ENCODE measurements around the gene UCN2. TPM values are rescaled to one million over a fixed set of nuclear protein-coding genes. Genes with fewer than 3 reads are reported as not detected.

UCN2 gene
- total RNA-seq, 2 experiments from 2014 or later: 0.16 TPM; not detected in 1

DNA sequence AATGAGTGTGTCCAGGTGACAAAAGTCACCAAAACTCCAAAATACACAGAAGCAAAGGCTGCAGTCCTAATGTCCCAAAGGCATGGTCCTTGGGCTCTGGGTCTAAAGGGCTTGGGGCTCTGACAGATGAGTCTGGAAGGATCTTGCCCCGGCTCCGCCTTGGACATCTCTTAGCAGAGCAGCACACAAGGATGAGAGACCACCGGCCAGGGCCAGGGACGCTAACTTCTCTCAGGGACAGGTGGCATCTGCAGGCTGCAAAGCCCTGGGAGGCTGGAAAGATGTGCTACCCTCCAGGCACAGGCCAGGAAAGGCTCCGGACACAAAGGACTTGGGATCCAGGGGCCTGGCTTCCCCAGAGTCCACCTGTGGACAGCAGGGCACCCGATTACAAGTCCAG is 45.5 kb downstream of the UCN2 start:
- no peak for DNase-seq (ENCODE audit: low spot score)
- TF ChIP-seq, protein P1, sequence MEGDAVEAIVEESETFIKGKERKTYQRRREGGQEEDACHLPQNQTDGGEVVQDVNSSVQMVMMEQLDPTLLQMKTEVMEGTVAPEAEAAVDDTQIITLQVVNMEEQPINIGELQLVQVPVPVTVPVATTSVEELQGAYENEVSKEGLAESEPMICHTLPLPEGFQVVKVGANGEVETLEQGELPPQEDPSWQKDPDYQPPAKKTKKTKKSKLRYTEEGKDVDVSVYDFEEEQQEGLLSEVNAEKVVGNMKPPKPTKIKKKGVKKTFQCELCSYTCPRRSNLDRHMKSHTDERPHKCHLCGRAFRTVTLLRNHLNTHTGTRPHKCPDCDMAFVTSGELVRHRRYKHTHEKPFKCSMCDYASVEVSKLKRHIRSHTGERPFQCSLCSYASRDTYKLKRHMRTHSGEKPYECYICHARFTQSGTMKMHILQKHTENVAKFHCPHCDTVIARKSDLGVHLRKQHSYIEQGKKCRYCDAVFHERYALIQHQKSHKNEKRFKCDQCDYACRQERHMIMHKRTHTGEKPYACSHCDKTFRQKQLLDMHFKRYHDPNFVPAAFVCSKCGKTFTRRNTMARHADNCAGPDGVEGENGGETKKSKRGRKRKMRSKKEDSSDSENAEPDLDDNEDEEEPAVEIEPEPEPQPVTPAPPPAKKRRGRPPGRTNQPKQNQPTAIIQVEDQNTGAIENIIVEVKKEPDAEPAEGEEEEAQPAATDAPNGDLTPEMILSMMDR (conservative IDR thresholded peaks at IDR 0.05; ENCODE audit: low read length): no peak
- no peak for TF ChIP-seq EZH2phosphoT487 (IDR thresholded peaks at IDR 0.05; ENCODE audit: borderline replicate concordance, low read depth, low read length)
- Histone ChIP-seq H4K20me1 (ENCODE audit: insufficient read depth, low read length) (no peaks in the 10 kb centered on the region), H3K4me1 (ENCODE audit: insufficient read depth, low read length, poor library complexity, severe bottlenecking) (peaks cover 27% of the 10 kb centered on the region), H2AFZ (ENCODE audit: low read length) (no peak overlapping the region), H3K36me3 (ENCODE audit: insufficient read depth, low read length) (no peaks in the 10 kb centered on the region), H3K79me2 (ENCODE audit: insufficient read depth, low read depth, low read length) (no peaks in the 10 kb centered on the region), H3K9me2 (ENCODE audit: insufficient read depth, low read length) (no peaks in the 10 kb centered on the region), H3K4me2 (ENCODE audit: low read length) (no peak overlapping the region), H3K9me3 (ENCODE audit: low read length) (no peaks in the 10 kb centered on the region), H3K27ac (ENCODE audit: low read depth, low read length, poor library complexity, severe bottlenecking) (no peak overlapping the region), H3K4me3 (ENCODE audit: low read depth, low read length, poor library complexity, severe bottlenecking) (no peak overlapping the region)
- ChIA-PET CTCF (ENCODE audit: unreplicated experiment) (no interaction called here), POLR2A (no interaction called here)
- intact Hi-C loops (cut with micrococcal nuclease; ENCODE audit: unreplicated experiment): no loop called here
- BruUV-seq (replicated peaks): no TSS peak

DNA sequence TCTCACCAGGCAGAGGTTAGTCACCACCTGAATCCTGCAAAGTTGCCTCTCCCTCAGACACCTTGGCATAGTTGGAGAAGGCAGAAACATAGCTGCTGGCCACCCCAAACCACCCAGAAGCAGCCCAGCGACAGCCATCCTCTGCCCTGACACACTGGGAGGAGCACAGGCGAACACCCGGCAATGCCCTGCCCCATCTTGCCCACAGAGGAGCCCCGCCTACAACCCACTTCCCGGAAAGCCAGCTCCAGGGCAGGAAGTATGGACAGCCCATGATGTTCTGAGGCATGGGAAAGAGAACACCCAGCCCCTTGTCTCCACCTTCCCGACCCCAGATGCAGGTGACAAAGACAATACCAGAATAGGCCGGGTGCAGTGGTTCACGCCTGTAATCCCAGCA is 47.0 kb downstream of the UCN2 start:
- Histone ChIP-seq H3K9me2 (ENCODE audit: insufficient read depth, low read length) (no peaks in the 10 kb centered on the region), H3K4me2 (ENCODE audit: low read length) (no peak overlapping the region), H3K79me2 (ENCODE audit: insufficient read depth, low read depth, low read length) (no peaks in the 10 kb centered on the region), H3K4me1 (ENCODE audit: insufficient read depth, low read length, poor library complexity, severe bottlenecking) (peaks cover 18% of the 10 kb centered on the region), H3K36me3 (ENCODE audit: insufficient read depth, low read length) (no peaks in the 10 kb centered on the region), H3K4me3 (ENCODE audit: low read depth, low read length, poor library complexity, severe bottlenecking) (no peak overlapping the region), H2AFZ (ENCODE audit: low read length) (no peak overlapping the region), H3K9me3 (ENCODE audit: low read length) (no peaks in the 10 kb centered on the region), H4K20me1 (ENCODE audit: insufficient read depth, low read length) (no peaks in the 10 kb centered on the region), H3K27ac (ENCODE audit: low read depth, low read length, poor library complexity, severe bottlenecking) (no peak overlapping the region)
- TF ChIP-seq, protein P1 (conservative IDR thresholded peaks at IDR 0.05; ENCODE audit: low read length): no peak
- ChIA-PET CTCF (ENCODE audit: unreplicated experiment) (no interaction called here), POLR2A (no interaction called here)
- DNase-seq (ENCODE audit: low spot score): no peak
- BruUV-seq (replicated peaks): no TSS peak
- intact Hi-C loops (cut with micrococcal nuclease; ENCODE audit: unreplicated experiment): no loop called here

DNA sequence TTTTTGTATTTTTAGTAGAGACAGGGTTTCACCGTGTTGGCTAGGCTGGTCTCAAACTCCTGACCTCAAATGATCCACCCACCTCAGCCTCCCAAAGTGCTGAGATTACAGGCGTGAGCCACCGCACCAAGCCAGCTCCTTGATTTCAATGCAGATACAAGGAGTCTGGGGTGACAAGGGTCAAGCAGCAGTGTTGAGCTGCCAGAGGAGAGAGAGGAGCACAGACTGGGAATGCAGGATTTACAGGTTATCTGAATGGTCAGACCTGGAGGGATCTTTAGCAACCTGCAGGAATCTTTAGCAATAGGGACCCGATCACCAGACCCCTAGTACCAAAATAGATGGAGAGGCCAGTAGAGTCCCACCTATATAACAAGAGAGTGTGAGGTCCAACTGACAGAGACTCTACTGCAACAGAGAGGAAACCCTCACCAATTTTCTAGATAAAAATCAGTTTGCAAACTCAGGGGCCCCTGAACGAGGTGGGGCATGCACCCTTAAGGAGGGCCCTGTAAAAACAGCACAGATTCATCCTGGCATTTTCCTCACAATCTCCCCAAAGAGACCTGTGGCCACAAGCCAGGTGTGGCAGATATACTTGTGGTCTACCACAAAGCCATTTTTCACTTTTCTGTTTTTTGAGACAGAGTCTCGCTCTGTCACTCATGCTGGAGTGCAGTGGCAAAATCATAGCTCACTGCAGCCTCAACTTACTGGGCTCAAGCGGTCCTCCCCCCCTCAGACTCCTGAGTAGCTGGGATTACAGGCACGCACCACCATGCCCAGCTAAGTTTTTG is 49.0 kb downstream of the UCN2 start:
- peaks cover 18% of the 10 kb centered on the region for H3K4me1 ChIP-seq (ENCODE audit: insufficient read depth, low read length, poor library complexity, severe bottlenecking)

More for the DNA sequence above, 49.0 kb downstream of the UCN2 start:
- Histone ChIP-seq H3K79me2 (ENCODE audit: insufficient read depth, low read depth, low read length) (no peaks in the 10 kb centered on the region), H4K20me1 (ENCODE audit: insufficient read depth, low read length) (no peaks in the 10 kb centered on the region), H2AFZ (ENCODE audit: low read length) (peak overlapping the region; percentile 7; the same call in 1 of the 2 replicates), H3K36me3 (ENCODE audit: insufficient read depth, low read length) (no peaks in the 10 kb centered on the region), H3K4me2 (ENCODE audit: low read length) (peak overlapping the region; percentile 41; the same call in 1 of the 2 replicates), H3K9me2 (ENCODE audit: insufficient read depth, low read length) (no peaks in the 10 kb centered on the region), H3K4me3 (ENCODE audit: low read depth, low read length, poor library complexity, severe bottlenecking) (no peak overlapping the region), H3K27ac (ENCODE audit: low read depth, low read length, poor library complexity, severe bottlenecking) (peak overlapping the region; percentile 21), H3K9me3 (ENCODE audit: low read length) (no peaks in the 10 kb centered on the region)
- CTCF ChIA-PET (ENCODE audit: unreplicated experiment): interaction anchor here (0.7 to 0.8 kb wide), 2 partner anchors 14 to 42 kb away, joined by 3 to 4 read pairs; no protein-coding TSS in a partner anchor
- POLR2A ChIA-PET: interaction anchor here (0.6 kb wide), 2 partner anchors 12 to 695 kb away, joined by 3 read pairs; no protein-coding TSS in a partner anchor
- intact Hi-C loops (cut with micrococcal nuclease; ENCODE audit: unreplicated experiment): loop anchor here (2.0 kb wide), 1 partner anchor 42 kb away; the partner anchor contains the start of gene PFKFB4
- TF ChIP-seq, protein P1 (conservative IDR thresholded peaks at IDR 0.05; ENCODE audit: low read length): no peak
- no peak for TF ChIP-seq EZH2phosphoT487 (IDR thresholded peaks at IDR 0.05; ENCODE audit: borderline replicate concordance, low read depth, low read length)
- DNase-seq (ENCODE audit: low spot score): peak; percentile 73
- BruUV-seq (replicated peaks): no TSS peak

Measured in OCI-LY7 (cell line).